NCI-H2029 treated with DMSO at 0.1 percent for 48 hours (cell line): ENCODE results near the gene GTF3C1.

Experiments used
- DNase-seq: peaks from one replicate; lab custom pipeline; 2025; lab: John Stamatoyannopoulos, UW

GTF3C1 gene

GRCh38 chr16:27561216-27561615 is 11.5 kb upstream of the GTF3C1 start:
- DNase-seq, result no peak

- no peak for DNase-seq
These were observed 9.2 kb upstream of the GTF3C1 start for GRCh38 chr16:27558932-27559331.

- no peak for DNase-seq
These were observed 8.7 kb upstream of the GTF3C1 start for GRCh38 chr16:27558434-27558833.

GRCh38 chr16:27556471-27556870 is 6.8 kb upstream of the GTF3C1 start:
- no peak for DNase-seq

- DNase-seq, result no peak
These were observed 1.3 kb upstream of the GTF3C1 start for GRCh38 chr16:27551036-27551435.

- no peak for DNase-seq
These were observed 838 bp upstream of the GTF3C1 start for GRCh38 chr16:27550582-27550920.

- DNase-seq, result no peak
These were observed 308 bp downstream of the GTF3C1 start for GRCh38 chr16:27549464-27549745.

- DNase-seq, result no peak
These were observed 1.9 kb downstream of the GTF3C1 start for GRCh38 chr16:27547851-27548250.

- DNase-seq, result no peak
These were observed 2.6 kb downstream of the GTF3C1 start for GRCh38 chr16:27547134-27547533.

- DNase-seq, result no peak
These were observed 5.0 kb downstream of the GTF3C1 start for GRCh38 chr16:27544671-27545070.

GRCh38 chr16:27543801-27544200 is 5.9 kb downstream of the GTF3C1 start:
- no peak for DNase-seq

GRCh38 chr16:27539636-27540035 is 10.1 kb downstream of the GTF3C1 start:
- no peak for DNase-seq

- no peak for DNase-seq
These were observed 10.6 kb downstream of the GTF3C1 start for GRCh38 chr16:27539120-27539519.

GRCh38 chr16:27538528-27538927 is 11.2 kb downstream of the GTF3C1 start:
- DNase-seq, result no peak

GRCh38 chr16:27534256-27534655 is 15.5 kb downstream of the GTF3C1 start:
- DNase-seq, result no peak

GRCh38 chr16:27531826-27532800 is 17.6 kb downstream of the GTF3C1 start:
- no peak for DNase-seq

- DNase-seq, result no peak
These were observed 18.5 kb downstream of the GTF3C1 start for GRCh38 chr16:27531186-27531585.

- DNase-seq, result no peak
These were observed 19.8 kb downstream of the GTF3C1 start for GRCh38 chr16:27529962-27530361.

- DNase-seq, result no peak
These were observed 21.4 kb downstream of the GTF3C1 start for GRCh38 chr16:27528294-27528693.

- peak; percentile 12 for DNase-seq
These were observed 23.5 kb downstream of the GTF3C1 start for GRCh38 chr16:27526180-27526579.

GRCh38 chr16:27522173-27522707 is 27.5 kb downstream of the GTF3C1 start:
- DNase-seq, result no peak

GRCh38 chr16:27520982-27521673 is 28.6 kb downstream of the GTF3C1 start:
- no peak for DNase-seq

- no peak for DNase-seq
These were observed 31.5 kb downstream of the GTF3C1 start for GRCh38 chr16:27518226-27518625.
